Thyroid gland (tissue), 4 donors: Measurements from ENCODE around the gene FGD5. TPM values are rescaled to one million over a fixed set of nuclear protein-coding genes. Genes with fewer than 3 reads are reported as not detected.

Source experiments
- DNase-seq, 2 donors: peaks; one replicate each; pipeline ENCODE4 v3.0.0-alpha.2; 2019
- H3K27ac ChIP-seq, 3 donors: fragments of 200-600 bp; sonication (generic); 1 replicate in 2 of 3; 2 replicates in 1 of 3; pipeline ENCODE4 v1.5.1; 2016 to 2019; ENCODE audit warnings: mild to moderate bottlenecking in 1 of 3, moderate library complexity in 1 of 3
- H3K27me3 ChIP-seq: fragments of 200-600 bp; sonication (generic); one replicate; pipeline ENCODE4 v1.5.1; 2019
- H3K36me3 ChIP-seq, 2 donors: fragments of 200-600 bp; sonication (generic); one replicate each; pipeline ENCODE4 v1.5.1; 2016 to 2019
- H3K4me1 ChIP-seq, 2 donors: fragments of 200-600 bp; sonication (generic); one replicate each; pipeline ENCODE4 v1.5.1; 2017 to 2019
- H3K4me3 ChIP-seq, 3 donors: fragments of 200-600 bp; sonication (generic); replicated peaks in 1 of 3; 1 replicate in 2 of 3; 2 replicates in 1 of 3; pipeline ENCODE4 v1.5.1; 2016; ENCODE audit warnings: mild to moderate bottlenecking in 1 of 3
- H3K9me3 ChIP-seq: fragments of 200-600 bp; sonication (generic); one replicate; pipeline ENCODE4 v1.5.1; 2017
- CTCF ChIP-seq, 6 experiments: fragments of 200-600 bp in 3 of 6; fragments of 450-650 bp in 3 of 6; sonication (generic) in 3 of 6; IDR thresholded peaks; one replicate each; pipeline ENCODE4 v1.5.1; 2016 to 2019; ENCODE audit warnings: antibody characterized with exemption in 6 of 6, mild to moderate bottlenecking in 2 of 6, inconsistent platforms in 1 of 6, moderate library complexity in 1 of 6
- POLR2A ChIP-seq, 2 donors: fragments of 450-650 bp; IDR thresholded peaks; one replicate each; pipeline ENCODE4 v1.6.1; 2017; ENCODE audit warnings: antibody characterized with exemption in 2 of 2, mild to moderate bottlenecking in 2 of 2, moderate library complexity in 1 of 2
- WGBS, 2 donors: methylation state at CpG; one replicate each; pipeline ENCODE4 v1.1.5; 2017; 5-methylcytosine and 5-hydroxymethylcytosine counted together
- intact Hi-C: fragments of 100-400 bp; cut with DNase I; formaldehyde crosslinking; loops from one replicate; pipeline ENCODE4 v1.15.1; 2023
- total RNA-seq, 4 donors: library from RNA; depleted of rRNA; stranded (reverse); fragments of >200 nt; gene quantifications; one replicate each; pipeline ENCODE4 v1.2.3, GENCODE V29; 2016

FGD5 gene
- 10 to 100 TPM; 13.0 to 29.3 (median 17.4) TPM for total RNA-seq

GRCh38 chr3:14818804-14819500, at the start of gene FGD5:
Gene FGD5, plus strand, starts transcription at chr3:14818962. Its CDS starts 110 bp downstream, at chr3:14819072.
- H3K36me3 ChIP-seq: no peaks in the 10 kb centered on the region
- intact Hi-C loops: no loop called here
- H3K27ac ChIP-seq: no peak within 1 kb of the TSS
- no peaks in the 10 kb centered on the region for H3K9me3 ChIP-seq
- peaks cover 0 to 9% of the 10 kb centered on the region in 2 donors for H3K4me1 ChIP-seq
- TF ChIP-seq CTCF (IDR thresholded peaks at IDR 0.05) (no peak), POLR2A (IDR thresholded peaks at IDR 0.05) (no peak)
- no peak within 1 kb of the TSS for H3K4me3 ChIP-seq
- no peaks in the 10 kb centered on the region for H3K27me3 ChIP-seq
- no peak for DNase-seq
- WGBS, 2 donors: 86 to 88% methylated on average over 20 to 22 of the region's 25 CpGs

- no peaks in the 10 kb centered on the region for H3K27me3 ChIP-seq
- no peaks in the 10 kb centered on the region for H3K9me3 ChIP-seq
- TF ChIP-seq POLR2A (IDR thresholded peaks at IDR 0.05): no peak
- no peak for TF ChIP-seq CTCF (IDR thresholded peaks at IDR 0.05)
- intact Hi-C loops: no loop called here
- no peaks in the 10 kb centered on the region for H3K36me3 ChIP-seq
- WGBS, 2 donors: 64 to 80% methylated on average over 11 of the region's 11 CpGs
- H3K4me1 ChIP-seq: peaks cover 0 to 6% of the 10 kb centered on the region in 2 donors
- H3K27ac ChIP-seq: no peak overlapping the region
- DNase-seq: no peak
- no peak overlapping the region for H3K4me3 ChIP-seq
Observed at GRCh38 chr3:14769544-14770325, 49.0 kb upstream of the FGD5 start.

GRCh38 chr3:14770591-14770990, 48.2 kb upstream of the FGD5 start:
- Histone ChIP-seq H3K36me3 (no peaks in the 10 kb centered on the region), H3K9me3 (no peaks in the 10 kb centered on the region), H3K4me1 (peaks cover 0 to 6% of the 10 kb centered on the region in 2 donors), H3K27me3 (no peaks in the 10 kb centered on the region), H3K27ac (no peak overlapping the region), H3K4me3 (no peak overlapping the region)
- 85 to 91% methylated on average over 7 of the region's 7 CpGs for WGBS, 2 donors
- intact Hi-C loops: no loop called here
- TF ChIP-seq CTCF (IDR thresholded peaks at IDR 0.05) (no peak), POLR2A (IDR thresholded peaks at IDR 0.05) (no peak)
- no peak for DNase-seq

- WGBS, 2 donors: 87 to 93% methylated on average over 15 to 17 of the region's 18 CpGs
- Histone ChIP-seq H3K4me1 (peaks cover 0 to 6% of the 10 kb centered on the region in 2 donors), H3K36me3 (no peaks in the 10 kb centered on the region), H3K27me3 (no peaks in the 10 kb centered on the region), H3K4me3 (no peak overlapping the region), H3K9me3 (no peaks in the 10 kb centered on the region), H3K27ac (no peak overlapping the region)
- no peak for TF ChIP-seq POLR2A (IDR thresholded peaks at IDR 0.05)
- TF ChIP-seq CTCF (IDR thresholded peaks at IDR 0.05): no peak
- intact Hi-C loops: no loop called here
- DNase-seq: peak in 1 of 2 donors; percentile 39
Observed at GRCh38 chr3:14771593-14772497, 46.9 kb upstream of the FGD5 start.
